GM12891 (cell line): Measurements from ENCODE around the gene BEND4.

ENCODE experiments used
- PAX5 ChIP-seq: IDR thresholded peaks from 2 replicates; pipeline ENCODE4 v1.6.1; 2011; ENCODE audit warnings: low read length, moderate library complexity, mild to moderate bottlenecking; ENCODE audit not compliant: insufficient read depth, severe bottlenecking
- POLR2A ChIP-seq: IDR thresholded peaks from 2 replicates; pipeline ENCODE4 v1.6.1; 2011; ENCODE audit warnings: low read depth, low read length, control low read depth
- POLR2AphosphoS5 ChIP-seq: IDR thresholded peaks from 2 replicates; pipeline ENCODE4 v1.6.1; 2011; ENCODE audit warnings: low read depth, low read length, control low read depth
- POU2F2 ChIP-seq: IDR thresholded peaks from 2 replicates; pipeline ENCODE4 v1.6.1; 2011; ENCODE audit warnings: low read depth, mild to moderate bottlenecking, control low read depth, low read length, moderate library complexity
- SPI1 ChIP-seq: IDR thresholded peaks from 2 replicates; pipeline ENCODE4 v1.6.1; 2011; ENCODE audit warnings: low read depth, low read length, control low read depth
- TAF1 ChIP-seq: IDR thresholded peaks from 2 replicates; pipeline ENCODE4 v1.6.1; 2011; ENCODE audit warnings: low read depth, low read length, control low read depth

DNA sequence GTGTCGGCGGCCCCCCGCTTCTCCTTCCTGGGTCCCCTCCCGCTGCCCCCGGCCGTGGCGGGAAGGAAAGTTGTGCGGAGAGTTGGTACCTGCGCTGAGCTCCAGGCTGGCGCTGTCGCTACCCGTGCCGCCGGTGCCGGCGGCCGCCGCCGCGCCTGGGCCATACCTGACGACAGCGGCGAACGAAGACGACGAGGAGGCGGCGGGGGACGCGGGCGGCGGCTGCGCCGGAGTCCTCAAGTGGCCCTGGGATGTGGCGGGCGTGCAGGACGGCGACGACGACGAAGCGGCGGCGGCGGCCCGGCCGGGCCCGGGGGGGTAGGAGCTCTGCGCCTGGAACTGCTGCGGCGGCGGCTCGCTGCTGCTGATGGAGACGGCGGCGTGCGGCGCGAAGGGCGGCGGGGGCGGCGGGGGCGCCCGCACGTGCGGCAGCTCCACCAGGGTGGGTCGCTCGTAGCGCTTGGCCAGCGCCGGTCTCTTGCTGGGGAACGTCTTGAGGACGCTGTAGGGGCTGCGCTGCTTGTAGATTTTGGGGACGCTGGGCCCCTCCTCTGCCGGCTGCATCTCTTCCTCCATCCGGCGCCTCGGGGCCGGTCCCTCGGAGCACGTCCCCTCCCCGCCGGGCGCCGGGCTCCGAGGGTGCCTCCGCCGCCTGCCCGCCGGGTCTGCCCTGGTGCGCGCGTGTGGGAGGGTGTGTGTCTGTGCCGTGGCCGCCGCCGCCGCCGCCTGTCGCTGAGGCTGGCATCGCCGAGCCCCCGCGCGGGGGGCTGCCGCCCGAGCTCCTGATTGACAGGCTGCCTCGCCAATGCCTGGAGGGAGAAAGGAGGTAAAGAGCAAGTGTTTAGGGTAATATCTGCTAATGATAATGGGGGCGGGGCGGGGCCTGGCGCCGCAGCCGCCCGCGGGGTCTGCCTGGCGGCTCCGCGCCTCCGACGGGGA, 618 bp downstream of the BEND4 start:
- TF ChIP-seq POLR2A (no peak), TAF1 (no peak), POLR2AphosphoS5 (no peak), POU2F2 (no peak), SPI1 (no peak), PAX5 (no peak)
